Upper lobe of left lung (tissue), 6 donors: ENCODE results near the gene PROM2. TPM values are rescaled to one million over a fixed set of nuclear protein-coding genes. Genes with fewer than 3 reads are reported as not detected.
A peak's percentile ranks its signal among the peaks of the same experiment; 100 is the strongest.

Experiments
- ATAC-seq, 2 donors: fragments of 200-7000 bp; cut with Tn5 transposase; one replicate each; pipeline ENCODE4 v1.9.1; 2022; ENCODE audit warnings: mild to moderate bottlenecking in 2 of 2, moderate library complexity in 2 of 2; ENCODE audit not compliant: low FRiP score in 2 of 2
- DNase-seq, 2 donors: peaks; one replicate each; pipeline ENCODE4 v3.0.0-alpha.2; 2019 to 2020
- H3K27ac ChIP-seq, 4 donors: fragments of 200-600 bp; sonication (generic); one replicate each; pipeline ENCODE4 v1.5.1; 2016 to 2019
- H3K27me3 ChIP-seq, 4 donors: fragments of 200-600 bp; sonication (generic); one replicate each; pipeline ENCODE4 v1.5.1; 2017 to 2019
- H3K36me3 ChIP-seq, 4 donors: fragments of 200-600 bp; sonication (generic); one replicate each; pipeline ENCODE4 v1.5.1; 2016 to 2019
- H3K4me1 ChIP-seq, 4 donors: fragments of 200-600 bp; sonication (generic); one replicate each; pipeline ENCODE4 v1.5.1; 2018 to 2019
- H3K4me3 ChIP-seq, 4 donors: fragments of 200-600 bp; sonication (generic); one replicate each; pipeline ENCODE4 v1.5.1; 2017 to 2019; ENCODE audit warnings: mild to moderate bottlenecking in 2 of 4, moderate library complexity in 1 of 4
- H3K9me3 ChIP-seq, 4 donors: fragments of 200-600 bp; sonication (generic); one replicate each; pipeline ENCODE4 v1.5.1; 2018 to 2019
- CTCF ChIP-seq, 6 experiments: fragments of 450-650 bp in 4 of 6; fragments of 200-600 bp in 2 of 6; sonication (generic) in 2 of 6; IDR thresholded peaks; one replicate each; pipeline ENCODE4 v1.5.1; 2016 to 2019; ENCODE audit warnings: antibody characterized with exemption in 6 of 6
- EP300 ChIP-seq, 4 donors: sonication (generic); formaldehyde crosslinking; IDR thresholded peaks; one replicate each; pipeline ENCODE4 v1.5.1; 2017; ENCODE audit warnings: antibody characterized with exemption in 4 of 4, control low read depth in 2 of 4
- POLR2A ChIP-seq, 4 donors: fragments of 450-650 bp; IDR thresholded peaks; one replicate each; pipeline ENCODE4 v1.5.1; 2016 to 2017; ENCODE audit warnings: antibody characterized with exemption in 4 of 4, mild to moderate bottlenecking in 2 of 4
- POLR2AphosphoS5 ChIP-seq, 2 donors: sonication (generic); formaldehyde crosslinking; IDR thresholded peaks; one replicate each; pipeline ENCODE4 v1.5.1; 2017; ENCODE audit warnings: antibody characterized with exemption in 2 of 2
- WGBS, 2 donors: methylation state at CpG; one replicate each; pipeline ENCODE4 v1.1.5; 2017 to 2018; 5-methylcytosine and 5-hydroxymethylcytosine counted together
- total RNA-seq, 6 donors: library from RNA; depleted of rRNA in 4 of 6; stranded (reverse); fragments of >200 nt in 4 of 6; gene quantifications; one replicate each; pipeline versions ENCODE4 v1.1.0 to v1.2.1, GENCODE V29; 2016 to 2021
- donor health status: DM: no; HTN: no; CAD: no; lungs with moderate emphysema.
- donor health status: DM: no; HTN: yes; CAD: no; lungs with severe emphysema.

PROM2 gene
- total RNA-seq, 6 donors from 2014 or later = 3.3 to 26.2 (median 5.0) TPM

GRCh38 chr2:95300450-95300849, 26.2 kb downstream of the PROM2 start:
- DNase-seq = peak; percentile 46 to 53
- 18 to 38% methylated on average over 5 to 11 of the region's 11 CpGs for WGBS, 2 donors
- Histone ChIP-seq H3K36me3 (no peaks in the 10 kb centered on the region), H3K9me3 (no peaks in the 10 kb centered on the region), H3K4me1 (peaks cover 0 to 23% (median 7%) of the 10 kb centered on the region in 4 donors), H3K27me3 (no peaks in the 10 kb centered on the region), H3K4me3 (no peak overlapping the region), H3K27ac (no peak overlapping the region)
- no peak for ATAC-seq
- TF ChIP-seq CTCF (IDR thresholded peaks at IDR 0.05) (no peak), EP300 (IDR thresholded peaks at IDR 0.05) (no peak), POLR2A (IDR thresholded peaks at IDR 0.05) (no peak), POLR2AphosphoS5 (IDR thresholded peaks at IDR 0.05) (no peak)

DNA sequence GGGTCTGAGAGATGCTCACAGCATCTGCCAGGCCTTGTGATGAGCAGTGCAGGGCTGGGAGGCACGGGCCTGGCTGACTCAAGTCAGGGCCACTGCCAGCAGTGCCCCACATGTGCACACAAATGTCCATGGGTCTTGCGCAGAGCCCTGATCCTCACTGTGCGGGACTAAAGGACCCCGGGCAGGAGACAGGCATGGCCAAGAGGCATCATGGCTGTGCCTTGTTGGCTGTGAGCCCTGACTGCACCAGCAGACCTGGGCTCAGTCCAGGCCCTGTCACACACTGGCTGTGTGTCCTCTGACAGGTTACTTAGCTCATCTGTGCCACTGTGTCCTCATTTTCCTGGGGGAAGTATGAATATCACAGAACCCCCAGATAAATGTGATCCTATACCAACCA, 26.9 kb downstream of the PROM2 start:
- Histone ChIP-seq H3K27me3 (no peaks in the 10 kb centered on the region), H3K27ac (no peak overlapping the region), H3K9me3 (no peaks in the 10 kb centered on the region), H3K4me3 (no peak overlapping the region), H3K4me1 (peaks cover 0 to 24% (median 8%) of the 10 kb centered on the region in 4 donors), H3K36me3 (no peaks in the 10 kb centered on the region)
- no peak for ATAC-seq
- 73 to 79% methylated on average over 3 to 4 of the region's 4 CpGs for WGBS, 2 donors
- TF ChIP-seq POLR2AphosphoS5 (IDR thresholded peaks at IDR 0.05) (no peak), CTCF (IDR thresholded peaks at IDR 0.05) (no peak), POLR2A (IDR thresholded peaks at IDR 0.05) (no peak), EP300 (IDR thresholded peaks at IDR 0.05) (no peak)
- DNase-seq = peak in 1 of 2 donors; percentile 53

DNA sequence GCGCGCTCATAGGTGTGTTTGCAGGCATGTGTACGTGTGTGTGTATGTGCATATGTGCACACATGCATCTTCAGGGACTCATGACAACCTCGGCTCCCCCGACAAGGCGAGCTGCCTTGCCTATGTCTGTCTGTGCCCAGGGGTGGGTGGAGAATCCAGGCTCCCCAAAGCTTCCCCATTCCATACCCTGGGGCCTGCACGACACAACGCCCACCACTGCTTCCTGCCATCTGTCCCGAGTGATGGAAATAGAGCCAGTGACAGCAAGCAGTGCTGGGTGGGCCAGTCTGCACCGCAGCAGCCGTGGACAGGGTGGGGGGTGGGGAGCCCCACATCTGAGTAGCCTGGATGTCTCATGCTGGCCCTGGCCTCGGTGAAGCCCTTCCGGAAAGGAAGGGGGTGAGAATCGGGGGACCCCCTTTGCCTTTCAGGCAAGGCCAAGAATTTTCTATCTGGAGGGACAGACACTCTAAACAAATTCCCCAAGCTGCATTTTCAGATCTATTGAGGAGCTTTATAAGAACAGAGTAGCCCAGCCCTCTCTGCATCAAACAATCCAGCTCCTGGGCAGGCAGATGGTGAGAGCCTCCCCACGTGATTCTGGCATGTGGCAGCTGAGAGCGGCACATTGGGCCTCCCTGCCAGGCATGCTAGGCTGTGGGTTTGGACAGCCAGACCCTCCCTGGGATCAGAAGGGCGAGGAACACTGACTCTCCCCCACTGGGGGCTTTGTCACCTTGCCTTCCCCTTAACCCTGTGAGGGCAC, 27.8 kb downstream of the PROM2 start:
- H3K36me3 ChIP-seq = no peaks in the 10 kb centered on the region
- no peaks in the 10 kb centered on the region for H3K9me3 ChIP-seq
- no peak for TF ChIP-seq POLR2AphosphoS5 (IDR thresholded peaks at IDR 0.05)
- TF ChIP-seq POLR2A (IDR thresholded peaks at IDR 0.05) = no peak
- TF ChIP-seq EP300 (IDR thresholded peaks at IDR 0.05) = no peak
- TF ChIP-seq CTCF (IDR thresholded peaks at IDR 0.05) = no peak
- no peak for ATAC-seq
- no peak overlapping the region for H3K4me3 ChIP-seq
- no peak overlapping the region for H3K27ac ChIP-seq
- H3K4me1 ChIP-seq = peaks cover 0 to 19% (median 6%) of the 10 kb centered on the region in 4 donors
- DNase-seq = no peak
- H3K27me3 ChIP-seq = no peaks in the 10 kb centered on the region
- 64 to 95% methylated on average over 5 to 17 of the region's 17 CpGs for WGBS, 2 donors

GRCh38 chr2:95303191-95303919, 29.1 kb downstream of the PROM2 start:
- 73 to 85% methylated on average over 14 to 19 of the region's 19 CpGs for WGBS, 2 donors
- ATAC-seq (no peak), DNase-seq (peak in 1 of 2 donors; percentile 39)
- no peak overlapping the region for H3K4me3 ChIP-seq
- H3K36me3 ChIP-seq = no peaks in the 10 kb centered on the region
- peaks cover 0 to 14% (median 6%) of the 10 kb centered on the region in 4 donors for H3K4me1 ChIP-seq
- H3K9me3 ChIP-seq = no peaks in the 10 kb centered on the region
- no peak for TF ChIP-seq POLR2A (IDR thresholded peaks at IDR 0.05)
- no peak for TF ChIP-seq EP300 (IDR thresholded peaks at IDR 0.05)
- TF ChIP-seq CTCF (IDR thresholded peaks at IDR 0.05) = no peak
- no peak for TF ChIP-seq POLR2AphosphoS5 (IDR thresholded peaks at IDR 0.05)
- H3K27ac ChIP-seq = no peak overlapping the region
- no peaks in the 10 kb centered on the region for H3K27me3 ChIP-seq
